HepG2 (cell line): ENCODE measurements around the gene NOSIP. TPM values are rescaled to one million over a fixed set of nuclear protein-coding genes. Genes with fewer than 3 reads are reported as not detected.

Source experiments
- ADNP ChIP-seq: sonication (generic); formaldehyde crosslinking; IDR thresholded peaks from 2 replicates; pipeline ENCODE4 v1.4.0; 2020; ENCODE audit warnings: missing genetic modification reagents
- ARID5B ChIP-seq: IDR thresholded peaks from 2 replicates; pipeline ENCODE4 v1.4.0; 2020; ENCODE audit warnings: mild to moderate bottlenecking, missing genetic modification reagents
- ATF7-NPFF ChIP-seq: sonication (generic); formaldehyde crosslinking; IDR thresholded peaks from 2 replicates; pipeline ENCODE4 v1.8.1; 2023; ENCODE audit warnings: mild to moderate bottlenecking, low read depth, missing genetic modification reagents, moderate library complexity
- CSRNP1 ChIP-seq: sonication (generic); formaldehyde crosslinking; IDR thresholded peaks from 2 replicates; pipeline ENCODE4 v1.8.1; 2023; ENCODE audit warnings: mild to moderate bottlenecking, missing genetic modification reagents
- IRF2 ChIP-seq: IDR thresholded peaks from 2 replicates; pipeline ENCODE4 v1.6.1; 2018; ENCODE audit warnings: missing genetic modification reagents, missing compliant biosample characterization
- KAT8 ChIP-seq: IDR thresholded peaks from 2 replicates; pipeline ENCODE4 v1.6.1; 2016; ENCODE audit warnings: missing genetic modification reagents, missing compliant biosample characterization
- KDM5A ChIP-seq: fragments of 200-600 bp; sonication (generic); IDR thresholded peaks from 2 replicates; pipeline ENCODE4 v1.7.0; 2018; ENCODE audit warnings: antibody characterized with exemption, mild to moderate bottlenecking, low read length, borderline replicate concordance
- KLF16 ChIP-seq, 2 experiments: sonication (generic) in 1 of 2; formaldehyde crosslinking in 1 of 2; IDR thresholded peaks; 2 replicates each; pipeline versions ENCODE4 v1.6.1 to v1.8.0; 2016 to 2023; ENCODE audit warnings: missing genetic modification reagents in 2 of 2, missing compliant biosample characterization in 1 of 2
- MED1 ChIP-seq: sonication (generic); formaldehyde crosslinking; IDR thresholded peaks from 2 replicates; pipeline ENCODE4 v1.4.0; 2020; ENCODE audit warnings: missing genetic modification reagents
- MXI1 ChIP-seq: IDR thresholded peaks from 3 replicates; pipeline ENCODE4 v1.6.1; 2012; ENCODE audit warnings: low read depth, low read length, inconsistent platforms, borderline replicate concordance
- PHF21A ChIP-seq: sonication (generic); formaldehyde crosslinking; IDR thresholded peaks from 2 replicates; pipeline ENCODE4 v1.5.0; 2020; ENCODE audit warnings: mild to moderate bottlenecking, missing genetic modification reagents
- PPARG ChIP-seq: conservative IDR thresholded peaks from 2 replicates; pipeline ENCODE4 v1.6.1; 2016; ENCODE audit warnings: missing biosample characterization, missing genetic modification reagents
- RARA ChIP-seq: IDR thresholded peaks from 2 replicates; pipeline ENCODE4 v1.6.1; 2016; ENCODE audit warnings: missing genetic modification reagents, missing compliant biosample characterization
- SAP130 ChIP-seq: IDR thresholded peaks from 2 replicates; pipeline ENCODE4 v1.6.1; 2016; ENCODE audit warnings: low read depth
- SIN3B ChIP-seq: fragments of 150-350 bp; IDR thresholded peaks from 2 replicates; pipeline ENCODE4 v1.6.1; 2014; ENCODE audit warnings: low read length
- SMC3 ChIP-seq: IDR thresholded peaks from 2 replicates; pipeline ENCODE4 v1.6.1; 2011; ENCODE audit warnings: low read length, improper control_type of control experiment
- SOX5 ChIP-seq: IDR thresholded peaks from 2 replicates; pipeline ENCODE4 v1.6.1; 2016; ENCODE audit warnings: borderline replicate concordance
- STAG1 ChIP-seq: sonication (generic); formaldehyde crosslinking; IDR thresholded peaks from 2 replicates; pipeline ENCODE4 v1.4.0; 2020; ENCODE audit warnings: missing genetic modification reagents
- THAP11 ChIP-seq: IDR thresholded peaks from 2 replicates; pipeline ENCODE4 v1.6.1; 2016; ENCODE audit warnings: missing biosample characterization, missing genetic modification reagents
- ZKSCAN8 ChIP-seq: IDR thresholded peaks from 2 replicates; pipeline ENCODE4 v1.6.1; 2016; ENCODE audit warnings: borderline replicate concordance, missing genetic modification reagents, missing compliant biosample characterization
- ZMYM2 ChIP-seq: sonication (generic); formaldehyde crosslinking; IDR thresholded peaks from 2 replicates; pipeline ENCODE4 v1.8.0; 2022; ENCODE audit warnings: mild to moderate bottlenecking, missing genetic modification reagents
- ZNF136 ChIP-seq: sonication (generic); formaldehyde crosslinking; IDR thresholded peaks from 2 replicates; pipeline ENCODE4 v1.8.1; 2022; ENCODE audit warnings: low read depth, mild to moderate bottlenecking, moderate library complexity, missing genetic modification reagents
- ZNF501 ChIP-seq: sonication (generic); formaldehyde crosslinking; IDR thresholded peaks from 2 replicates; pipeline ENCODE4 v1.5.1; 2020; ENCODE audit warnings: mild to moderate bottlenecking, moderate library complexity, missing genetic modification reagents
- ZNF547 ChIP-seq: sonication (generic); formaldehyde crosslinking; IDR thresholded peaks from 2 replicates; pipeline ENCODE4 v1.5.1; 2020; ENCODE audit warnings: mild to moderate bottlenecking, missing genetic modification reagents
- polyA plus RNA-seq, 8 experiments: library from polyadenylated mRNA; depleted of rRNA in 3 of 8; stranded (reverse) in 7 of 8; unstranded in 1 of 8; fragments of >200 nt; fragmentation: Illumina TruSeq in 4 of 8; extraction: Trizol in 4 of 8; gene quantifications; 2 replicates each; pipeline versions ENCODE4 v1.2.1 to v1.2.3, GENCODE V29; 2011 to 2016; ENCODE audit warnings: low read depth in 4 of 8, missing spikeins in 1 of 8, mixed read lengths in 1 of 8; ENCODE audit not compliant: insufficient read depth in 1 of 8
- total RNA-seq, 5 experiments: library from RNA; depleted of rRNA; stranded (reverse); fragments of >200 nt; fragmentation: Illumina TruSeq; extraction: Trizol; gene quantifications; 2 replicates each; pipeline ENCODE4 v1.2.3, GENCODE V29; 2016; ENCODE audit warnings: low read depth in 1 of 5
- TF ChIP-seq, protein P1 (sequence below): IDR thresholded peaks from 2 replicates; pipeline ENCODE4 v1.6.1; 2016; ENCODE audit warnings: mild to moderate bottlenecking

Gene NOSIP
- total and polyA plus RNA-seq, 2 of the 13 experiments (the other 11 are each of a cell fraction or from before 2014, with no cell fraction given), result 54.3 to 78.0 TPM

DNA sequence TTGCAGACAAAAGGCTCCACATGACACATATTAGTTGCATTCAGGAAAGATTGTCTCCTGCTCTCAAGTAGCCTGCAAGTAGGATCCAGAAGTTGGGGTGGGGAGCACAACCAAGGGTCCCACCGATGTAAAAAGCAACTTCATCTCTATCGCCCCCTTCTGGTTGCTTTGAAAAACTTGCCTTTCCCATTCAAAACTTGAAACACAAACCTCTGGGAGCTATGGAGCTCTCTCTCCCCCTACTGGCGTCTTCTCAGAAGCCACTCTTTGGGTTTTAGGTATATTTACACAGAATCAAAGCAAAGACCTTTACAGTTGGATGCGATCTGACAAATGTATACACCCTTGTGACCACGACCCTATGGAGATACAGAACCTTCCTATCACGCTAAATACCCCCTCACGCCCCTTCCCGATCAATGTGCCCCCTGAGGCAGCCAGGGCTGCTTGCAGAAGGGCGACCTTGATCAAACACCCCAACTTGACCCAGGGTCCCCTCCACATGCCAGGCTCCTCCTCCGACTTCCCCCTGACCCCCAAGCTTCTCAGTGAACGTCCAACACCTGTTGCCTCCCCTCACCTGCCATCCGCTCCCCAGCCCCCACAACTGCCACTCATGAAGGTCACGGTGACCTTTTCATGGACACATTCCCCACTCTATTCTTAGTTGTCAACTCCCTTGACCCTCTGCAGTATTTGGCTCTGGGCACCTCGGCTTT lies 10.1 kb downstream of the NOSIP start (continued):
- no peak for TF ChIP-seq ARID5B (CRISPR knock-in tag)
- TF ChIP-seq PPARG (CRISPR knock-in tag), result no peak
- peak; percentile 58 for TF ChIP-seq ZNF501 (CRISPR knock-in tag)
- TF ChIP-seq KLF16 (CRISPR knock-in tag; IDR thresholded peaks at IDR 0.05), result peak in 1 of 2 experiments; percentile 70; a peak in 1 of 4 replicates
- 0 out of 2 replicates have a peak, but pooled peaks have one; percentile 14 for TF ChIP-seq ATF7-NPFF (CRISPR knock-in tag)
- TF ChIP-seq PHF21A (CRISPR knock-in tag), result peak; percentile 31; the same call in 1 of the 2 replicates
- peak; percentile 45; the same call in 1 of the 2 replicates for TF ChIP-seq SIN3B
- no peak for TF ChIP-seq CSRNP1
- TF ChIP-seq STAG1 (CRISPR knock-in tag), result peak; percentile 88
- TF ChIP-seq SOX5 (CRISPR knock-in tag), result peak; percentile 34; the same call in 1 of the 2 replicates
- TF ChIP-seq IRF2 (CRISPR knock-in tag), result peak; percentile 49; the same call in 1 of the 2 replicates
- 0 out of 2 replicates have a peak, but pooled peaks have one; percentile 26 for TF ChIP-seq KDM5A
- 0 out of 2 replicates have a peak, but pooled peaks have one; percentile 19 for TF ChIP-seq ZNF547 (CRISPR knock-in tag)
- TF ChIP-seq, protein P1, sequence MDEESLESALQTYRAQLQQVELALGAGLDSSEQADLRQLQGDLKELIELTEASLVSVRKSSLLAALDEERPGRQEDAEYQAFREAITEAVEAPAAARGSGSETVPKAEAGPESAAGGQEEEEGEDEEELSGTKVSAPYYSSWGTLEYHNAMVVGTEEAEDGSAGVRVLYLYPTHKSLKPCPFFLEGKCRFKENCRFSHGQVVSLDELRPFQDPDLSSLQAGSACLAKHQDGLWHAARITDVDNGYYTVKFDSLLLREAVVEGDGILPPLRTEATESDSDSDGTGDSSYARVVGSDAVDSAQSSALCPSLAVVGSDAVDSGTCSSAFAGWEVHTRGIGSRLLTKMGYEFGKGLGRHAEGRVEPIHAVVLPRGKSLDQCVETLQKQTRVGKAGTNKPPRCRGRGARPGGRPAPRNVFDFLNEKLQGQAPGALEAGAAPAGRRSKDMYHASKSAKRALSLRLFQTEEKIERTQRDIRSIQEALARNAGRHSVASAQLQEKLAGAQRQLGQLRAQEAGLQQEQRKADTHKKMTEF (CRISPR knock-in tag), result peak; percentile 46; the same call in 1 of the 2 replicates
- peak; percentile 51; the same call in 1 of the 2 replicates for TF ChIP-seq KAT8
- peak; percentile 37 for TF ChIP-seq RARA
- no peak for TF ChIP-seq ZNF136 (CRISPR knock-in tag)
- 0 out of 2 replicates have a peak, but pooled peaks have one; percentile 30 for TF ChIP-seq ZMYM2 (CRISPR knock-in tag)
- 0 out of 3 replicates have a peak, but pooled peaks have one; percentile 31 for TF ChIP-seq MXI1
- TF ChIP-seq ZKSCAN8 (CRISPR knock-in tag), result peak; percentile 36; the same call in 1 of the 2 replicates
- peak; percentile 55 for TF ChIP-seq THAP11 (CRISPR knock-in tag)
- 0 out of 2 replicates have a peak, but pooled peaks have one; percentile 31 for TF ChIP-seq MED1 (CRISPR knock-in tag)
- peak; percentile 57 for TF ChIP-seq SAP130 (CRISPR knock-in tag)
- no peak for TF ChIP-seq ADNP (CRISPR knock-in tag)
- TF ChIP-seq SMC3, result peak; percentile 92
